CD4-positive, alpha-beta T cell (primary cell): ENCODE measurements around the gene TTL. TPM values are rescaled to one million over a fixed set of nuclear protein-coding genes. Genes with fewer than 3 reads are reported as not detected.

ENCODE experiments used
- ATAC-seq: fragments of 200-7000 bp; cut with Tn5 transposase; one replicate; pipeline ENCODE4 v1.10.0; 2022; ENCODE audit warnings: mild to moderate bottlenecking; ENCODE audit not compliant: poor library complexity
- CTCF ChIA-PET: fragments of 350-600 bp; sonication (Branson Sonifier 250); formaldehyde crosslinking; loops from one replicate; lab custom pipeline; 2021; ENCODE audit warnings: antibody characterized with exemption, inconsistent platforms; lab: Charles Lee
- POLR2A ChIA-PET: fragments of 350-600 bp; sonication (Branson Sonifier 250); formaldehyde crosslinking; loops from one replicate; lab custom pipeline; 2021; ENCODE audit warnings: antibody characterized with exemption, inconsistent platforms; lab: Charles Lee
- DNase-seq, 14 experiments: peaks; one replicate each; pipeline ENCODE4 v3.0.0-alpha.2; 2013 to 2020; ENCODE audit warnings: mixed read lengths in 2 of 14
- H3K27ac ChIP-seq, 2 donors: one replicate each; pipeline versions ENCODE4 v1.5.1 to v1.7.0; 2013; ENCODE audit warnings: low read length in 2 of 2, low read depth in 1 of 2, mild to moderate bottlenecking in 1 of 2
- H3K27me3 ChIP-seq, 2 experiments: 1 replicate in 1 of 2; 2 replicates in 1 of 2; pipeline versions ENCODE4 v1.6.1 to v1.7.0; 2013; ENCODE audit warnings: low read length in 2 of 2, control low read depth in 1 of 2, mild to moderate bottlenecking in 1 of 2, moderate library complexity in 1 of 2; ENCODE audit not compliant: insufficient read depth in 2 of 2, control insufficient read depth in 1 of 2
- H3K36me3 ChIP-seq: one replicate; pipeline ENCODE4 v1.6.1; 2013; ENCODE audit warnings: low read length, control low read depth; ENCODE audit not compliant: insufficient read depth
- H3K4me1 ChIP-seq: one replicate; pipeline ENCODE4 v1.6.1; 2013; ENCODE audit warnings: low read length, control low read depth; ENCODE audit not compliant: insufficient read depth
- H3K4me3 ChIP-seq: one replicate; pipeline ENCODE4 v1.5.1; 2013; ENCODE audit warnings: mild to moderate bottlenecking, low read length, moderate library complexity
- H3K9me3 ChIP-seq, 2 experiments: 1 replicate in 1 of 2; 2 replicates in 1 of 2; pipeline versions ENCODE4 v1.6.1 to v1.7.0; 2013; ENCODE audit warnings: low read length in 2 of 2, mild to moderate bottlenecking in 2 of 2, control low read depth in 1 of 2, moderate library complexity in 1 of 2; ENCODE audit not compliant: control insufficient read depth in 1 of 2, insufficient read depth in 1 of 2
- H3K27ac Mint-ChIP-seq: one replicate; pipeline ENCODE4 v1.8.0; 2020; ENCODE audit warnings: mixed read lengths
- H3K27me3 Mint-ChIP-seq: one replicate; pipeline ENCODE4 v1.8.0; 2021; ENCODE audit warnings: mixed read lengths
- H3K36me3 Mint-ChIP-seq: one replicate; pipeline ENCODE4 v1.8.0; 2021; ENCODE audit warnings: low read depth, mixed read lengths
- H3K4me1 Mint-ChIP-seq: one replicate; pipeline ENCODE4 v1.8.0; 2021; ENCODE audit warnings: low read depth, mixed read lengths
- H3K4me3 Mint-ChIP-seq: one replicate; pipeline ENCODE4 v1.8.0; 2020; ENCODE audit warnings: mild to moderate bottlenecking, mixed read lengths
- H3K9me3 Mint-ChIP-seq: one replicate; pipeline ENCODE4 v1.8.0; 2020; ENCODE audit warnings: mixed read lengths
- CTCF ChIP-seq: fragments of 200-600 bp; IDR thresholded peaks from one replicate; pipeline ENCODE4 v1.8.0; 2022; ENCODE audit warnings: antibody characterized with exemption, mild to moderate bottlenecking
- intact Hi-C, 2 experiments: fragments of 100-400 bp; cut with DNase I in 1 of 2; cut with micrococcal nuclease in 1 of 2; formaldehyde crosslinking; loops; one replicate each; pipeline versions ENCODE4 v1.15.1 to v1.9.0; 2023 to 2025; cut with DNase I, micrococcal nuclease
- total RNA-seq, 174 experiments: library from RNA in 2 of 174; stranded (reverse) in 2 of 174; gene quantifications; one replicate each; pipeline ENCODE4 v1.2.3 and lab custom pipeline; 2021 to 2026

The TTL gene
- total RNA-seq, 2 experiments from 2014 or later = 9.9 to 10.8 TPM

GRCh38 chr2:112483042-112483473 lies 1.1 kb downstream of the TTL start:
- POLR2A ChIA-PET = interaction anchor here (1.5 kb wide), 1 partner anchor 222 kb away, joined by 3 read pairs; no protein-coding TSS in a partner anchor
- no peaks in the 10 kb centered on the region for H3K9me3 Mint-ChIP-seq
- peak in 3 of 14 experiments; percentile 12 to 22 (median 15) for DNase-seq

GRCh38 chr2:112483831-112484230 lies 1.9 kb downstream of the TTL start:
- Mint-ChIP-seq H3K27ac (no peak overlapping the region), H3K27me3 (no peaks in the 10 kb centered on the region), H3K4me3 (peak overlapping the region; percentile 94), H3K4me1 (peaks cover 25% of the 10 kb centered on the region), H3K36me3 (peaks cover 18% of the 10 kb centered on the region), H3K9me3 (no peaks in the 10 kb centered on the region)
- Histone ChIP-seq H3K36me3 (no peaks in the 10 kb centered on the region), H3K9me3 (no peaks in the 10 kb centered on the region), H3K4me1 (peaks cover 28% of the 10 kb centered on the region), H3K4me3 (no peak overlapping the region), H3K27ac (no peak overlapping the region), H3K27me3 (no peaks in the 10 kb centered on the region)
- POLR2A ChIA-PET = no interaction called here
- intact Hi-C loops = loop anchor here in 1 of 2 experiments (2.0 to 5.0 kb wide), 5 partner anchors 57 to 1408 kb away; partner anchors contain the start of genes ACTR3, ANAPC1, SLC20A1 and ZC3H8
- ATAC-seq = no peak
- DNase-seq = no peak
- CTCF ChIA-PET = interaction anchor here (1.0 to 2.5 kb wide), 2 partner anchors 17 to 1121 kb away, joined by 3 to 7 read pairs; no protein-coding TSS in a partner anchor
- TF ChIP-seq CTCF = no peak

More at GRCh38 chr2:112483042-112483473, 1.1 kb downstream of the TTL start:
- no peak overlapping the region for H3K27ac ChIP-seq
- no peaks in the 10 kb centered on the region for H3K27me3 ChIP-seq
- H3K4me3 Mint-ChIP-seq = peak overlapping the region; percentile 94
- peaks cover 18% of the 10 kb centered on the region for H3K36me3 Mint-ChIP-seq
- no peaks in the 10 kb centered on the region for H3K27me3 Mint-ChIP-seq
- intact Hi-C loops = loop anchor here in 1 of 2 experiments (2.0 to 5.0 kb wide), 5 partner anchors 58 to 1409 kb away; partner anchors contain the start of genes ACTR3, ANAPC1, SLC20A1 and ZC3H8
- CTCF ChIA-PET = interaction anchor here (2.5 kb wide), 1 partner anchor 18 kb away, joined by 7 read pairs; no protein-coding TSS in a partner anchor
- H3K36me3 ChIP-seq = no peaks in the 10 kb centered on the region
- no peak for TF ChIP-seq CTCF
- no peaks in the 10 kb centered on the region for H3K9me3 ChIP-seq
- H3K4me1 ChIP-seq = peaks cover 28% of the 10 kb centered on the region
- H3K4me3 ChIP-seq = peak overlapping the region; percentile 97
- H3K27ac Mint-ChIP-seq = peak overlapping the region; percentile 73
- peaks cover 25% of the 10 kb centered on the region for H3K4me1 Mint-ChIP-seq
- no peak for ATAC-seq

GRCh38 chr2:112485849-112486248 lies 3.9 kb downstream of the TTL start:
- no peak overlapping the region for H3K27ac Mint-ChIP-seq
- peaks cover 19% of the 10 kb centered on the region for H3K4me1 Mint-ChIP-seq
- no peaks in the 10 kb centered on the region for H3K27me3 Mint-ChIP-seq
- H3K4me3 Mint-ChIP-seq = no peak overlapping the region
- no peaks in the 10 kb centered on the region for H3K27me3 ChIP-seq
- no peak for TF ChIP-seq CTCF
- no peaks in the 10 kb centered on the region for H3K9me3 ChIP-seq
- intact Hi-C loops = no loop called here
- ChIA-PET POLR2A (no interaction called here), CTCF (interaction anchor here (1.2 to 1.5 kb wide), 2 partner anchors 10 to 15 kb away, joined by 3 read pairs; no protein-coding TSS in a partner anchor)
- H3K4me3 ChIP-seq = no peak overlapping the region
- ATAC-seq (no peak), DNase-seq (no peak)
- no peak overlapping the region for H3K27ac ChIP-seq
- H3K36me3 ChIP-seq = no peaks in the 10 kb centered on the region
- H3K4me1 ChIP-seq = peaks cover 21% of the 10 kb centered on the region
- H3K36me3 Mint-ChIP-seq = peaks cover 18% of the 10 kb centered on the region
- no peaks in the 10 kb centered on the region for H3K9me3 Mint-ChIP-seq
